T follicular helper cell (primary cell): ENCODE results near the gene IPO9.

Experiments used
- DNase-seq: peaks from one replicate; pipeline ENCODE4 v3.0.0-alpha.2; 2020; ENCODE audit warnings: low read depth

Gene IPO9

GRCh38 chr1:201906336-201906735, 77.4 kb downstream of the IPO9 start:
- DNase-seq, result no peak

DNA sequence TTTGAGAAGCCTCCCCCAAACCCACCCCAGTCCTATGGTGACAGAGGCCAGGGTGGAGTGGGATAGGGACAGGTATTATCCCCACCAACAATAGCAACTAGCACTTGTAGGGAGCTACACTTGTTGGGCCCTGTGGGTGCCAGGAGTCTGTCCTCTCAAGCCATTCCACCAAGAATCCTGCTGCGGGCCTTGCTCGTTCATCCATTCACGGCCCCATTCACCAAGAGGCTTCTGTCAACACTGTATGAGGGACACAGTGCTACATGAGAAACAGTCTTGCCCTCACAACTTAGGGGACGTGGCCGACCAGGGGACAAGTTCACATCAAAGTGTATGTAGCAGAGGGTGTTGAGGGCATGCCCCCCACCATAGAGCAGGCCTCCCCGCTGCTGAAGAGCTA, 78.7 kb downstream of the IPO9 start:
- DNase-seq, result no peak

DNA sequence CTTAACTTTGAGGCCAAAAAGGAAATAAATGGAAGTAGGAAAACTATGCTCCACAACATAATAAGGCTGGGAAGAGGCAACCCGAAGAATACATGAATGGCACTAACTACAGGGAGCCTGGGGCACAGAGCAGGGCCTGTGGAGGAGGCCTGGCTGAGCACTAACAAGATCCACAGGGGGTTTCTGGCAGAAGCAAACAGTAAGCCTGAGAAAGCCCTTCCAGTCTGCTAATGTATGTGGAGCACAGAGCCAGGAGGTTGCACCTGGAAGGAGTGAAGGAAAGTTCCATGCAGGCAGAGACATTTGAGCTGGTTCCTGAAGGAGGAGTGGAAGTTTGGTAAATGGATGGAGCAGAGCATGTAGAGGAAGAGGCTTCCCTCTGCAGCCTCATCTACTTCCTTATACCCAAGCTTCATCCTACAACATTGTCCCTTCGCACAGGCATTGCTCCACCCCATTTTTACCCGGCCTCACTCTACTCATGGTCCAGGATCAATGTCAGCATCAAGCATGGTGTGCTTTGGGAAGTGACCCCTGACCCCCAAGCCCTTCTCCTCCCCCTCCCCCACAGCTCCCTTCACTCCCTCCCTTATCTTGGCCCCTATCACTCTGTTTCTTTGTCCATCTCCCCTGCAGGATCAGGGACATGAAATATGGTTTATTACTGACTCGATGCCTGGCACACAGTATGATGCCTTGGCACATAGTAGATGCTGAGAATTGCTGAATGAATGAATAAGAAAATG, 83.0 kb downstream of the IPO9 start:
- no peak for DNase-seq

- DNase-seq, result no peak
Measured at GRCh38 chr1:201912832-201913231, 83.9 kb downstream of the IPO9 start.

DNA sequence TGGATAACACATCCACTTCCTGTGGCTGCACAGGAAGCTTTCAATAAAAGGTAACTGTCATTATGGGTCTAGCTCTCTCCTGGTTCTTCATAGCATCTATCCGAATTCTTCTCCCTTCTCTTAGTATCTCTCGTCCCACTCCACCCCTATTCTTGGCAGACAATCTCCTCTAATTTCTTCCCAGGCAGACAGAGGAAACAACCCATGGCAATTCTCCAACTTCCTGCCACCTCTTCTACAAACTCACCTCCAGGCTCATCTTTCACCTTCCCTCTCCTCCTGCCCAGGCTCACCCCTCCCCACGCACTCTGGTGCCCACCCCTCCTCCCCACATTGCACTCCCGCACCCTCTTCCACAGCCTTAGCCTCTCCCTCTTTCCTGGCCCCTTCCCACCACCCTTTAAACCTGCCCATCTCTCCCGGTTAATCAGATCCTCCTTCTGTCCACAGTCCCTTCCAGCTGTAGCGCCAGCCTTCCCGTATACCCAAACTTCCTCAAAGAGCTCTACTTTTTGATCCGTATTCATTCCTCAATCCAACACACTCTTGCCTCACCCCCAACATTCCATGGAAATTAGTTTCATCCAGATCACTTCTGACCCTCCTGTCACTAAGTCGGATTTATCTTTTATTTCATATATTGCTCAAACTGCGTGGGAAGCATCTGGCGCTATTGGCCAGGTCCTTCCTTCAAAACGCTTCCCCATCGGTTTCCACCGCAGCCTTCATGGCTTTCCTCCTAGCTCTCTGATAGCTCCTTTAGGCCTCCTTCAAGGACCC, 85.7 kb downstream of the IPO9 start:
- no peak for DNase-seq

- DNase-seq, result no peak
Measured at GRCh38 chr1:201916649-201917249, 87.8 kb downstream of the IPO9 start.

GRCh38 chr1:201917362-201918033, 88.5 kb downstream of the IPO9 start:
- no peak for DNase-seq

- DNase-seq, result no peak
Measured at GRCh38 chr1:201918343-201918742, 89.4 kb downstream of the IPO9 start.

- DNase-seq, result no peak
Measured at GRCh38 chr1:201921952-201922558, 93.1 kb downstream of the IPO9 start.

GRCh38 chr1:201925301-201925567, 96.3 kb downstream of the IPO9 start:
- no peak for DNase-seq

GRCh38 chr1:201925981-201926645, 97.2 kb downstream of the IPO9 start:
- DNase-seq, result no peak

- DNase-seq, result no peak
Measured at GRCh38 chr1:201928266-201928665, 99.3 kb downstream of the IPO9 start.

GRCh38 chr1:201930137-201930536, 101.2 kb downstream of the IPO9 start:
- DNase-seq, result no peak

DNA sequence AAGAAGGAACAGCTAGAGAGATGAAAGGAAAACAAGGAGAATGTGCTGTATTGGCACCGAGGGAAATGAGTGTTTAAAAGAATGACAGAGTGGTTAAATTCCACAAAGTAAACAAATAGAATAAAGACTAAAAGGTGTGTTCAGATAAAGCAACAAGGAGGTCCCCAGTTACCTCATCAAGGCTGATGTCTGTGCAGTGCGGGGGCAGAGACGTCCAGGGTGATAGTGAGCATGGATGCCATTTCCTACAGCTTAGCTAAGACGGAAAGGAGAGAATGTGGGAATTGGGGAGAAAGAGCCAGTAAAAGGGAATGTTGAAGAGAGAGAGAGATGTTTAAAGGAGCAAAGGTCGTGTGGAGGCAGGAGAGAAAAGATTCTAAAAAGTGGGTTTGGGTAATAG, 101.8 kb downstream of the IPO9 start:
- no peak for DNase-seq
